Activated CD4-positive, alpha-beta T cell treated with anti-CD3 and anti-CD28 coated beads for 48 hours (primary cell): ENCODE data around the gene MARCHF4.

Source experiments
- DNase-seq: peaks from one replicate; pipeline ENCODE4 v3.0.0-alpha.2; 2020

Gene MARCHF4, protein sequence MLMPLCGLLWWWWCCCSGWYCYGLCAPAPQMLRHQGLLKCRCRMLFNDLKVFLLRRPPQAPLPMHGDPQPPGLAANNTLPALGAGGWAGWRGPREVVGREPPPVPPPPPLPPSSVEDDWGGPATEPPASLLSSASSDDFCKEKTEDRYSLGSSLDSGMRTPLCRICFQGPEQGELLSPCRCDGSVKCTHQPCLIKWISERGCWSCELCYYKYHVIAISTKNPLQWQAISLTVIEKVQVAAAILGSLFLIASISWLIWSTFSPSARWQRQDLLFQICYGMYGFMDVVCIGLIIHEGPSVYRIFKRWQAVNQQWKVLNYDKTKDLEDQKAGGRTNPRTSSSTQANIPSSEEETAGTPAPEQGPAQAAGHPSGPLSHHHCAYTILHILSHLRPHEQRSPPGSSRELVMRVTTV

DNA sequence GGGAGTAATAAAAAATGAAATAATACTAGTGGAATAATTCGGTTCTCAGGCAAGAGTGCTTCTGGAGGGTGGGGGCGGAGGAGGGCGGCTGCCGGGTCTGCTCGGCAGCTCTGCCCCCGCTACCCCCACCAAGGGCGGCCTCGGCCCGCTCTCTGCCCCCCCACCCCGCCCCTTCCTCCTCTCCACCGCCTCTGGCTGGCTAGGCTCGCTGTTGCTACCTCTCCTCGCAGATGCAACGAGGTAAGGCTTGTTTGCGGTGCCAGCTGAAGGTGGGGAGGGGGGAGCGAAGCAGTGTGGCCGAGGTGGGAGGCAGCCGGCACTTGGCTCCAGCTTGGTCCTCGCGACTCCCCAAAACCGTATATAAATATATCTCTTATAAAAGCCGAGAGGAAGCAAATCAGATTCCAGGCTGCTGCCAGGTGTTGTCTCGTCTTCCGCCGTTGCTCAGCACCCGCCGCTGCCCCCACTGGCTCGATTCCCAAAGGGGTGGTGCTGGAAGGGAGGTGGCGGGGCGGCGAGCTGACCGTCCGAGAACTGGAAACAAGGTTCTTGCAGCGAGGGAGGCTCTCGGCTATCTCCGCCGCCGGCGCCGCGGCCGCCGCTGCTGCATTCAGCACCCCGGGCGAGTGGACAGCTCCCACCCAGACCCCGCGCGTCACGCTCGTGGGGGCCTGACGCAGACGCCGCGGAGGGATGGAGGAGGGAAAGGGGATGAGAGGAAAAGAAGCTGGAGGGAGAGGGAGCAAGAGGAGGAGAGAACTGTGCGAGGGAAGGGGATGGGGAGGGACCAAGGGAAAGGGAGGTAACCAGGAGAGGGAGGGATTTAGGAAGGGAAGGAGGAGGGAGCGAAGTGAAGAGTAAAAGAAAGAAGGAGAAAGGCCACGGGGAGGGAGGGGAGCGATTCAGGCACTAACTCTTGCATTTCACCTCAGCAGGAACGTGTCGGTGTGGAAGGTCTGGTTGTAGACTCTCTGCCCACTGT is at the start of gene MARCHF4:
Gene MARCHF4, minus strand, starts transcription at position 763 of the 982 bp plus-strand sequence. CDS start 2,223 bp downstream, outside the sequence.
- DNase-seq = peak; percentile 73

DNA sequence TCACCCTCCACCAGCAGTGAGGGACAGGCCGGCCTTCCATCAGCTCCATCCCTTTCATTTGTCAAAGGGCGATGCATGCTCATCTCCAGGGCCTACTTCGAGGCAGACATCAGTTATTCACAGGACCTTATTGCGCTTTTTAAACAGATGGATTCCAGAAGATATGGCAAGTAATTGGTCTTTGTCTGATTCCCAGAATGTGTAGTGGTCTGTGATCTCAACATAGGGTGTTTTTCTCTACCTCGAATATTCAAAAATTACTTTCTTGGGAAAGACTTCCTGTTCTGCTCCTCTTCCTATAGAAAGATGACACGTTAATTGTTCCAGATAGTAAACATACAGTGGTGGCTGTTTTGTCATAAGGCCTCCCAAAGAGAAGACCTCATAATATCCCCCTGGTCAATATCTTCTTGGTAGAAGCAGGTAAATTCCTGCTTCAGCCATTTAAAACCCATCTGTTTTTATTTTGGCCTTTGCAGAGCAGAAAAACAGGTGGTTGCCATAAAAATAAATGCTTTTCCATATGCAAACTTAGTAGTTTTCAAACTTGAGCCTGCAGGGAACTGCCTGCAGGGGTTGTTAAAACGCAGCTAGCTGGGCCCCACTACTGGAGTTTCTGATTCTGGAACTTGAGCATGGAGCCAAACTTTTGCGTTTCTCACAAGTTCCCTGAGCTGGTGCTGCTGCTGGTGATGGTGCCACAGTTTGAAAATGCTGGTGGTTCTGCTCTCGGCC is 48.3 kb upstream of the MARCHF4 start:
- no peak for DNase-seq

DNA sequence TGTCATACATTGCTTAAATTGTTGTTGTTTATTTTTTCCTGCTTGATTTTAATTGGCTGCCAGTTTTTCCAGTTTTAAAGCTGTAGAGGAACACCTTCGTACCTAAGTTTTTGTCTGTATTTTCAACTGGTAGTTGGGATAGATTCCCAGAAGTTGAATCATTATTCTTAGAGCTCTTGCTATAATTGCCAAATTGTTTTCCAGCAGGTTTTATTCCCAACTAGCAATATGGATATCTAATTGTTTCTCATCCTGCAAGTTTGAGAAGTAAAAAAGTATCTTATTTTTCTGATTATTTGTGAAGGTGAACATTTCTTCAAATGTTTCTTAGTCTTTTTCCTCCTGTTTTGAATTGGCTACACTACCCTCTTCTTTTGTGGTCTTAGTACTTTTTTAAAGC is 46.7 kb upstream of the MARCHF4 start:
- DNase-seq = no peak

DNA sequence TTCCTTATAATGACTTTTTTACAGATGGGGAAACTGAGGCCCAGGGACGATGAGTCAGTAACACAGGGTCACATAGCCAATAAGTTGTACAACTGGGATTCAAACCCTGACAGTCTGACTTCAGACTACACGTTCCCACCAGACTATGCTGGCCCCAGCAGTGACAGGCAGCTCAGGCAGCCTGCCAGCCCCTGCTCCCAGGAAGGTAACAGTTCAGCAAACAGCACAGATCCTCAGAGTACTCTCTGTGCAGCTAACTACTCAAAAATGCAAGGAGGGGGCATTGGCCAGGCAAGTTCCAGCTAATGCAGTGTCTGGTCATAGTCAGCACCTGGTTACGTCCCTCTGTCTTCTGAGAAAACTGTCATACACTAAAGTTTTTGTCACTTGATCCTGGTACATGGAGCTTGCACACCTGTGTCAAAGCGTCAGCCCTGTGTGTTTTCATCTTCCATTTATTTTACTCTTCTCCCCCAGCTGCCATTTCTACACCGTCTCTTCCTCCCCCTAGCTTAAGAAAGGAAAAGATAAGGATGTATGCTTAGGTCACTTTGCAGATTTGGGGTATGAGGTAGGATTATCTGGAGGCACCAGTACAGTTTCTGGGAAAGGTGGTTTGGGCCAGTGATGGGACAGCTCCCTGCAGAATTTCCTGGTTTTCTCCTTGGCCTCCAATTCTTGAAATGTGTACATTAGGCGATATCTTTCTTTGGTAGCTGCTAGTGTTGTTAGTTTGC is 44.5 kb upstream of the MARCHF4 start:
- no peak for DNase-seq

DNA sequence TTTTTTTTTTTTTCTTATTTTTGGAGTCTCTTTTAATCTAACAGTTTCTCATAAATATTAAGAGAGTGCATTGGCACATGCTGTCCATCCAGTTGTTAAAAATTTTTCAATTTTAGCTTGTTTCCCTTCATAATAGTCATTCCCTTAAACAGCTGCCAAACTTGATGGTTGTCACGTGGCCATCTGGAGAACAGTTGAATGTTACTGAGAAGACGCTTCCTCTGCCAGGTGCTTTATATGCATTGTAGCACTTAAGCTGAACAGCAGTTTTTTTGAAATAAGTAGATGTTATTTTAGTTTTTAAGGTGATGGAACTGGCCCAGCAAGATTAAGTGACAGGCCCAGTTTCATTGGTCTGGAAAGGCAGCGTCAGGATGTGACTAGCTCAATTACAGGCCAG is 43.3 kb upstream of the MARCHF4 start:
- DNase-seq = no peak

DNA sequence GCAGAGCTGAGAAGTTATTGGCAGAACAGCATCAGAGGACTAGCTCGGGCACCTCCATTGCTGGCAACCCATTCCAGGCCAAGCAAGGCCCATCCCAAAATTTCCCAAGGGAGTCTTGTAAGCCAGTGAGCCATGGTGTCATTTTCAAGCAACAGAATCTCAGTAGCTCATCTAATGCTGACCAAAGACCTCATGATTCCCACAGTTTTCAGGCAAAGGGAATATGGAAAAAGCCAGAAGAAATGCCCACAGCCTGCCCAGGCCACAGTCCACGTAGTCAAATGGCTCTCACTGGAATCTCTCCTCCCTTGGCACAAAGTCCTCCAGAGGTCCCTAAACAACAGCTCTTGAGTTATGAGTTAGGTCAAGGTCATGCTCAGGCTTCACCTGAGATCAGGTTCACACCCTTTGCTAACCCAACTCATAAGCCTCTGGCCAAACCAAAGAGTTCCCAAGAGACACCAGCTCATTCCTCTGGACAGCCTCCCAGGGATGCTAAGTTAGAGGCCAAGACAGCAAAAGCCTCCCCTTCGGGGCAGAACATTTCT is 42.6 kb upstream of the MARCHF4 start:
- no peak for DNase-seq

DNA sequence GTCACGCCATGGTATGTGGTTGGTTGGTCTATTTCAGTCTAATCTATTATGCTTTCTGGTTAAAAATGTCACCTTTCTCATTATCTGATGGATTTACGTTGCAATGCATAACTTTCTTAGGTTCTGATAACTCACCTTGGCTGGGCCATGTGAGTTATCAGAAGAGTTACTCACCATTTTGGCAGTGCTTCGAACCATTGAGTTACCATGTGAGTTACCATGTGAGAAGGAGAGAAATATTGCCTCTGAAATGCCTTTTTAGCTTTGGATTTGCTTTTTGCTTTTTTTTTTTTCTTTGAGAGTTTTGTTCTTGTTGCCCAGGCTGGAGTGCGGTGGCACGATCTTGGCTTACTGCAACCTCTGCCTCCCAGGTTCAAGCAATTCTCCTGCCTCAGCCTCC is 41.6 kb upstream of the MARCHF4 start:
- no peak for DNase-seq

DNA sequence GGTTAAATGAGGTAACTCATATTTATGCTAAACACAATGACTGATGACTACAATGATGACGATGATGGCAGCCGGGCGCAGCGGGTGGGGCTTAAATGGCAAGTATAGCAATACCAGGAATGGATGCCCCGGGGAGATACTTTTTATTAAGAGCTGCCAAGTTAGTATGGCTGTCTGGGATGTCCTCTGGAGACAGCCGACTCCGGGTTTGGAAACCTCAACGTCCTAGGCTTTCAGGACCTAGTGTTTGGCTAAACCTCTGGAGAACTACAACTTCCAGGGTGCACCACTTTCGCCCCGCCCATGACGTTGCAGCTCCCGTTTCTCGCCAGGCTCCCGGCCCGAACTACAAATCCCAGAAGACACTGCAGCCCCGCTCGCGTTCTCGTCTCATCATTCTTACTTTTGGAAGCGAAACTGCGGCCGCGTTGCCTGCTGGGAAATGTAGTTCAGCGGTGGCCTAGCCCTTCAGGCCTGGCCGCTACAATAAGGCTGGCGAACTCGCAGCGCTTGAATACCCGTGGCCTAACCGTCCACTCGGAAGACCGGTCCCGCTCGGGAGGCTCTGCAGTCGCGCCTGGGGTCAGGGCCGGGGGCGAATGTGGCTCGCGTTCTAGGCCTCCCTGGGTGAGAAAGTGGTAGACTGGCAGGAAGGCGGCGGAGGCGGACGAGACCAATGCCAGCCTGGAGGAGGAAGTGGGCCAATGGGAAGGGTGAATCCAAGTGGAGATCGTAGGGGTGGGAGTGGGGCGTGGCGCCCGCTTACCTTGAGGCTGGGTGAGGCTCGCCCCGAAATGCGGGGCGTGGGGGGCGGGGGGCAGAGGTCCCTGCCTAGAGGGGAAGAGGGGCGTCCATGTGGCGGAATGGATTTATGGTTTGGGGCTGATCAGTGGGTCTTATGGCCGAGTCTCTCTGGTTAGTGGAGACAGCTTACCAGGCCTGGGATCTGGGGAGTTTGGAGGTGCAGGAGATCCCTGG is 40.0 kb upstream of the MARCHF4 start, which contains the start of gene SMARCAL1:
Gene SMARCAL1, plus strand, starts transcription at position 463 of the 978 bp plus-strand sequence. CDS start 2,221 bp downstream, outside the sequence.
- peak; percentile 99 for DNase-seq

DNA sequence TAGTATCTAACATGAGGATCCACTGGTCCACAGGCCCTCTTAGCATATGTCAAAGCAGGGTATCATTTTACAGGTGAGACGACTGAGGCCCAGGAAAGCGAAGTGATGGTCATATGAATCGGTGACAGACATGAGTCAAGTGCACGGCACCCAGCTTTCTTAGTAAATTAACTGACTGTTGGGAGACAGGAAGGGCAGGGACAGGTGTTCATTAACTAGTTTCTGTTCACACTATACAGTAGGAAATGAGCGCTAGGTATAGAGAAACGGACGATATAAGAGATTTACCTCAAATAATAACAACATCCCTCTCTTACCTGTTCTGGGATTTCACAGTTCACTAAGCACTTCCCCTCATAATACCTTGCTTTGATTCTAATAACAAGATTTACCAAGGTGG is 38.3 kb upstream of the MARCHF4 start:
- DNase-seq = no peak

DNA sequence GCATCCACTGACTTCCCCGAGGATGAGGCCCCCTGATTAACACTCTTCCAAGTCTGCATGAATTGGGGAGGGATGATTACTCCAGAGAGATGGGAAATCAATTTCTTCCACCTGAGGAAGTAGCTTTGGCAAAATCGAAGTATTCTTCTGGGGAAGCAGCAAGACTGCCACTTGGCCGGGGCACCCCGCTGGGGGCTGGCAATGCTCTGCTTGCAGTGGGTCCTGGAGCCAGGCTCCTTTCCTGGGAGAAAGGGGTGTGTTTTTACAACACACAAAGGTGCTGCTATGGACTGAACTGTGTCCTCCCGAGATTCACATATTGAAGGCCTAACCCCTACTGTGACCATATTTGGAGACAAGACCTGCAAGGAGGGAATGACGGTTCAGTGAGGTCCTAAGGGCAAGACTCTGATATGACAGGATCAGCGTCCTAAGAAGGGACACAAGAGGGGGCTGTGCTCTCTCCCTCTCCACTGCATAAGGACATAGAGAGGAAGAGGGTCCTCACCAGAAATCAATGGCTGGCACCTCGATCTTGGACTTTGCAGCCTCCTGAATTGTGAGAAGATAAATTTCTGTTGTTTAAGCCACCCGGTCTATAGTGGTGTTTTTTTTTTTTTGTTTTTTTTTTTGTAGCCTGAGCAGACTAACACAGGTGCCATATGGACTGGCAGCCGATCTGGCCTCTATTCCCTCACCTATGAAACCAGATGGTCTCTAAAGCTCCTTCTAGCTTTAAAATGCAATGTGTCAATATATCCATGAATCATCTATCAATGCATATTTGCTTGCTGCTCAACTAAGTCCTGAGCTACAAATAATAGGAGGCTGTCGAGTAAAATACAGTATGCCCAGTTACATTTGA is 36.4 kb upstream of the MARCHF4 start:
- no peak for DNase-seq

DNA sequence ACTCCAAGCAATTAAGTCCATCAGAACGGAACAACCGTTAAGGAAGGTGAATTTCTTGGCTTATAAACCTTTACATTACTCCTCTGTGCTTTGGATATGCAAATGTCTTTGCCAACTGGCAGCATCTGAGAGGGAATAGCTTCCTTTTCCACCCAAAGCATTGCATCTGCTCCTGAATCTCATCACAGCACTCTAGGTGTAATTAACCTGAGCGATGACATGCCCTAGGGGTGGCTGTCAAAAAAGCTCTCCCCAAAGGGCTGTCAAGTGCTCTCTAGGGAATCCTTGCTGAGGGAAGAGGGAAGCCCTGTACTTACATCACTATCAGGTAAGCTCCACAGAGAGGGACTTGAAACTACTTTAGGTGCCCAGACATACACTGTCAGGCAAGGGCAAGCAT is 34.5 kb upstream of the MARCHF4 start:
- DNase-seq = no peak

DNA sequence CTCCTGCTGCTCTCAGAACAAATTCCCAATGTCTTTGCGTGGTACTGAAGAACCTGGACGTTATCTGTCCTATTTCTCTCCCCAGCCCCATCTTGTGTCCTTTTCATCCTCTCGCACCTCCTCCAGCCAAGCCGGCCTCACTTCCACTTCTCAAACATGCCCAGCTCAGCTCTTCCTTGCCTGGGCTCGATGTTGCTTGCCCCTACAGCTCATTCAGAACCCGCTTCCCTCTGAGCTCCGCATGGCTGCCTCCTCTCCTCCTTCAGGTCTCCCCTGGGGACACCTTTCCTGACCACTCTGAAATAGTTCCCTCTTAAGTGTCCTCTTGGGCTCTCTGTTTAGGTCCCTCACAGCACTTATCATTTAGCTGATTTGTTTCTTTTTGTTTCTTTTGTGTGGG is 33.3 kb upstream of the MARCHF4 start:
- no peak for DNase-seq

DNA sequence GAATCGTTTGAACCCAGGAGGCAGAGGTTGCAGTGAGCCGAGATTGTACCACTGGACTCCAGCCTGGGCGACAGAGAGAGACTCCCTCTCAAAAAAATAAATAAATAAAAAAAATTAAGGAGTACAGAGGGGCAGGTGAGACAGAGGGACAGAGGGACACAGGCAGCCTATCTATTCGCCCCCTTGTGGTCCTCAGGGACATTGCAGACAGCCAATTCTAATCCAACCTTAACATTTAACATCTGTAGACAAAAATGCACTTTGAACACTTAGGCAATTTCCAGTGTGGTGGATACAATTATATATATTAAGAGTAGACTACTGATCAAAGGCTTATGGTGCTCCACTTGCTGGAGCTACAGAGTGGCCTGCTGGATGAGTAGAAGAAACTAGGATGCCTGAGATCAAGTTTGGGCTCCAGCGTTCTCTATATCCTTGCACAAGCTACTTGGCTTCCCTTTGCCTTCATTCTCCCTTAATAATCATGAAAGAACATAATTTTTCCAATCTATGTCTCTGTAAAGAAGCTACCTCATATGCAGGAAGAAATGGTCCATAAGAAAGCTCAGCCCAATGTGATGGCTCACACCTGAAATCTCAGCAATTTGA is 31.8 kb upstream of the MARCHF4 start:
- DNase-seq = peak; percentile 61

DNA sequence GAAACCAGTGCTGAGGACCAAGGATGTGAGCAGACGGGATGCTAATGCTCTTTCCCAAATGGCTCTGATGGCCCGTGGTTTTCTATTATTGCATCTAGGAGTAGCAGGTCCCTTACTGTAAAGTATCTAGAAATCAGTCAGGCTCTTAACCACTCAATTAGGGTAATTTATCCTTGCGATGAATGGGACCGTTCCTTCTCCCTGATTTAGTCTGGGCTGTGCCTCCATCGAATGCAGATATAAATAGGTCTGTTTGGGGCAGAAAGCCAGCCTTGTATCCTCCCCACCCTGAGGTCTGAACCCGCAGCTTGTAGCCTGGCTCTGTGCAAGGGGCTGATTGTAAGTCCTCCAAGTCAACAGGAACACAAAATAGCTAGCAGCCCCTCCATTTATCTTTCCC is 30.5 kb upstream of the MARCHF4 start:
- no peak for DNase-seq

DNA sequence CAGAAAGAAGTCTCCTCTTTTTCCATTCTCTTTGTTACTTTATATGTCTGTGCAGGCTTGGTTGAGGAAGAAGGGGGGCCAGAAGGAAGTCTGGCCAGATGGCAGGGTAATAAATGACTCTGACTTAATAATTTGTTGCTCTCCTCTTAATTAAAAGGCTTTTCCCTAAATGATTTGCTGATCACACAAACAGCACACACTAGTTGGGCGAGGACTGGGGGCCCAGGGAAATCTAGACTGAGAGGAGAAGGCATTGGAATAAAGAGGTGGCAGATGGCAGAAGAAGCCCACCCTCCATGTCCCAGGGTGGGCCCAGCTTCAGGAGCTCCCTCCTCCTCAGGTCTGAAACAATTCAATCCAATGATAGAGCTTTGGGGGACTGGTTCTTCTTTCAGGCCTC is 27.3 kb upstream of the MARCHF4 start:
- DNase-seq = no peak

DNA sequence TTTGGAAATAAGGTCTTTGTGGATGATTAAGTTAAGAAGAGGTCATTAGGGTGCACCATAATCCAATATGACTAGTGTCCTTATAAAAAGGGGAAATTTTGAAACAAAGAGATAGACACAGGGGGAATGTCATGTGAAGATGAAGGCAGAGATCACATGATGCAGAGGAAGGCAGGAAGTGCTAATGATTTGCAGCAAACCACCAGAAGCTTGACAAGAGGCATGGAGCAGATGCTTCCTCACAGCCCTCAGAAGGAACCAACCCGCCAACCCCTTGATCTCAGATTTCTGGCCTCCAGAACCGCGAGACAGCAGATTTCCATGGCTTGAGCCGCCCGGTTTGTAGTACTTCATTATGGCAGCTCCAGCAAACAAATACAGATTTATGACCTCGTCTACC is 22.6 kb upstream of the MARCHF4 start:
- no peak for DNase-seq

DNA sequence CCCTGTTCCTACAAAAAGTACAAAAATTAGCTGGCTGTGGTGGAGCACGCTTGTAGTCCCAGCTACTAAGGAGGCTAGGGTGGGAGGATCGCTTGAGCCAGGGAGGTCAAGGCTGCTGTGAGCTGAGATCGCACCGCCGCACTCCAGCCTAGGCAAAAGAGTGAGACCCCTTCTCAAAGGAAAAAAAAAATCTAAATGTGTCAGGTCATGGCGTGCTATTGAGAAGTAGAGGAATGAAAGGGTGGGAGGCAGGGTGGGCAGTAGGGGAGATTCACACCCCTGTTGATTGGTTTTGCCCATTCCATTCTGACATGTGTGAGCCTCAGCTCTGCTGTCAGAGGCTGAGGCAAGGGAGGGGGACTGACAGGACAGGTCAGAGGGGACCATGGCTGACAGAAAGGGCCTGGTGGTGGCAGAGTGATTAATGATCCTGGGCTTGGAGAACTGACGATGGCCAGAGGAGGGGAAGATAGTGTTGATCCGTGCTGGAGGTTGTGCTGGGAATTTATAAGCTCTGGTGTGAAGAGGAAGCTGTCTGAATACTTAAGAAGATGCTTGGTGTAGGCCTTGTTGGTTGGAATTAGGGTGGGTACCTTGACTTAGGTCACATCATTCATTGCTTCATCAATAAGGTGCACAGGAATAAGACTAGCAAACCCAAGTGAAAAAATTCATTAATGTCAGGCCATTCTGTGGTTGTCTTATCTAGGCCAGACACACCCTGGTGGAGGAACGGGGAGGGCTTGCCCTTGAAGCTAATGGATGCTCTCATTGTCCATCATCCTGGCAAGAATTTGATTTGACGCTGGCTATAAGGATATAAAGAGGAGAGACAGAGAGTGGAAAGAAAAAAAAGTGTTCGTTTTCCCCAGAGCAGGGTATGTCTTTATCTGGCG is 20.9 kb upstream of the MARCHF4 start:
- DNase-seq = no peak

DNA sequence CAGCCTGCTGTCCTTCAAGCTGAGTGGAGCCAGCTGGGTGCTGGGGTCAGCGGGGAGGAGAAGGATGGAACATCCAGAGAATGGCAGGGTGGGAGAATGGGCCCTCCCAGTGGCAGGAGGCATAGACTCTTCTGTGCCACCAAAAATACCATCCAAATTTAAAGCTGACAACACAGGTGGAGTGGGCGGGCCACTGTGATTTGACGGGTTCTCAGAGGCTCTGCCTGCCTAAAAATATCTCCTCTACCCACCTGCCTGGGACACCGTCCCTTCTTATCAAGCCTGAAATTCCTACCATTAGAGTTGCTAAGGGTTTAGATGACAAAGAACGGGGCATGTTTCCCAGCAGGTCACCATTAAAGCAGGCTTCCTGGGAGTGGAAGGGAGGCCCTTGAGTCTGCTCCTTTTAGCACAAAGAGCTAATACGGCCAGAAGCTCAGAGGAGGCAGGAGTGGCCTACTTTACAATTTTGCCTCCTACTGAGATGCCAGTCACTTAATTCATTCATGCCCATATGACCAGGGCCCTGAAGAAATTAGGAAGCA is 19.8 kb upstream of the MARCHF4 start:
- no peak for DNase-seq
